HG03520 (cell line): Measurements from ENCODE around the gene GBP4.

ENCODE experiments used
- ATAC-seq: cut with Tn5 transposase; IDR thresholded peaks from one replicate; pipeline ENCODE4 v1.9.1; 2021; ENCODE audit warnings: mild to moderate bottlenecking, moderate library complexity; ENCODE audit not compliant: unreplicated experiment

Gene GBP4

GRCh38 chr1:89172468-89173143 lies 26.1 kb downstream of the GBP4 start:
- no peak for ATAC-seq

DNA sequence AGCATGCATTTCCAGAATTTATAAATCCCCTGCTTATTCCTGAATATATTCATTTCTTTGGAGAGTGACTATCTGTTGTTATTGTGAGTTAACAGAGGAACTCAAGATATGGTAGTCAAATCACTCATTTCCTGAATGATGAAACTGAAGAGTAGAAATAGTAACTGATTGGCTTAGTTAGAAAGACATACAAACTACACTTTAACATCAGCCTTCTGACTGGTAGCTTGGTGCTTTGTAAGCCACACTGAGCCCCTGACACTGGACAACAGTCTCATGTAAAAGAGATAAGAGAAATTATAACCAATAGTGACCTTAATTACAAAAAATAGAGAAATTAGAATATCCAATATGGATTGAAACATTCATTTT lies 27.7 kb downstream of the GBP4 start:
- ATAC-seq, result no peak

DNA sequence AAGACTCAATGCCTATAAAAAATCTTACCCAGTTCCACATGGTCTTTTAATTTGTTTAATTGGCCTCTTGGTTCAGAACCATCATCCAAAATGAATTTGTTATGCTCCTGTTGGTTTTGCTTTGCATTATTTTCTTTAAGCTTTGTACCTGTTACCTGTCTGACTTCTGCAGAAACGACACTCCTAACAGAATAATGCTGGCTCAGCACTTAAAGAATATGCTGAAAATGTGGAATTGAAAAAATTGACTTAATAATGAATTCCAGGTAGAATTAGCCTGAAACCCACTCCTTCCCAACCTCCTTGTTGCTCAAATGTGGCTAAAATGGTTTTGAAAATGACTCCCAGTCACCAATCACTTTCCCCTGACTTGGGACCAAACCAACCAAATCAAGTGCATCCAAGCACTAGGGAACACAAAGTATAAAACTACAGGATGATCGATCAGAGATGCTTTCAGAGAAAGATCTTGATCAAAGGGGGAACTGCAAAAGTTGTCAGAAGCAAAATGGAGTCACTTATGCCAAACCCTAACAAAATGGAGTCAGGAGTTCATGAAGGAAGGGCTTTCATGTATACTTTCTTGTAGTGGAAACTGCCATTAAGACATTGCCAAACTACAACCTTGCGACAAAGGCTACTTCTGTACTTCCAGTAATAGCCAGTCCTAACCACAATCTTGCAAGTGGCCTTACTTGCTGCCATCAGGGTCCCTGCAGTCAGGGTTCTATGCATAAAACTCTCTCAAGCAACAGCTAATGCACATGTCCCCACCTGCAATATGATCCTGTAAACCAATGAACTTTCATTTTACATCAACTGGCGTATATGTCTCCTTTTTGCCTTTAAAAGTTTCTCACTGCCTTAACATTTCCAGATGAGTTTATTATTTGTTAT lies 28.3 kb downstream of the GBP4 start:
- ATAC-seq, result no peak

- no peak for ATAC-seq
These were observed 29.6 kb downstream of the GBP4 start for GRCh38 chr1:89169166-89169565.

DNA sequence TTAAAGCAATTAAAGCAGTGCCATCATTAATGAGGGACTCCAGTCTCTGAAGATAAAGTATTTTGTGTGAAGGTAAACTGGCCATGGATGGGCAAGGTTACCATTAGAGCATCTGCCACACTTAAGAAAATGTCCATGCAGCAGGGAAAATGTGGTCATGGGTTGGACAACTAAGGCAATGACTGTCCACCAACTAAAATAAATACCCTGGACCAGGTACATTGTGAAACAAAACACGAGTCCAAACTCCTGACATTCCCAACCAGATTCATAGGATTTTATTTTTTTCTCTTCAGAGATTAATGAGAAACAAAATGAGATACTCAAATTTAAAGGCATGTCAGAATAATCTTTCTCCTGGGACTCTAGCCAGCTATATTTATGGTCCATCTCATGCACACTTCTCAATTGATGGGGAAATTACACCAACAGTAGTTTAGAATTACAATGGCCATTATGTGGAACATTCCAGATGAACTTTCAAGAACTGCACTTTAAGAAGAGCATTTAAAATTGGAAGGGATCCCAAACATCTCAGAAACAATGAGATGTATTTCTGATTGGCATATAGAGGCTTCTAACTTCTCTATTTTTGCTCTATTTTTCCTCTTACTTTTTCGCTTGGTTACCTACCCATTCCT lies 31.0 kb downstream of the GBP4 start:
- no peak for ATAC-seq

DNA sequence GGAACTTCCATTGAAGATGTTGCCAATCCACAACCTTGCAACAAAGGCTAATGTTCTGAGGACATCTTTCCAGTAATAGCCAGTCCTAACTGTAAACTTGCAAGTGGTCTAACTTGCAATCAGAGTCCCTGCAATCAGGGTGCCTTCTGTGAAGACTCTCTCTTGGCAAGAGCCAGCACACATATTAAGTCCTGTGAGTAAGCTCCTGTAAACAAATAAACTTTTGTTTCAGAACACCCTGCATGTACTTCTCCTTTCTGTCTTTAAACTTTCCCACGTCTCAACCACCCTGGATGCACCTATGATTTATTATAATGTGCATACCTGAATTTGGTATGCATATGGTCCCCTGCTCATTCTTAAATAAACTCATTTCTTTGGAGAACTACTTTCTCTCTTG lies 32.0 kb downstream of the GBP4 start:
- no peak for ATAC-seq

GRCh38 chr1:89165811-89166210 lies 32.9 kb downstream of the GBP4 start:
- ATAC-seq, result no peak

GRCh38 chr1:89151047-89151446 lies 47.7 kb downstream of the GBP4 start:
- no peak for ATAC-seq

DNA sequence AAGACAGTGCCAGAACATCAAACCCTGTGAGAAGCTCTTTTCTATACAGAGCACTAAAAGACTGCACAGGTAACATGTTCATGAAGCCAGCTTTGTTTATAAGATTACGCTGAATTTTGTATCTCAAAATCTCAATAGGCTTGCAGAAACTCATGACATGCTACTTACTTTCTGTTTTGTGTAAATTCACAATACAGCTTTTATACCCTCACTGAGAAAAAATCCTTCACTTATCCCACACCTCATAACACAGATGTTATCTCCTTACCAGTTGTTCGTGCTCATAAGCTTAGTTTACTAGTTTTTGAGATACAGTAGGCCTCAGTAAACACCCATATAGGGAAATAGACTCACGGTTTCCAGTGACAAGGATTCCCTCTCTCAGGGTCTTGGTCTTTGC lies 48.8 kb downstream of the GBP4 start:
- no peak for ATAC-seq

GRCh38 chr1:89149229-89149628 lies 49.5 kb downstream of the GBP4 start:
- no peak for ATAC-seq

- no peak for ATAC-seq
These were observed 50.8 kb downstream of the GBP4 start for GRCh38 chr1:89147678-89148658.

- no peak for ATAC-seq
These were observed 52.0 kb downstream of the GBP4 start for GRCh38 chr1:89146721-89147120.

DNA sequence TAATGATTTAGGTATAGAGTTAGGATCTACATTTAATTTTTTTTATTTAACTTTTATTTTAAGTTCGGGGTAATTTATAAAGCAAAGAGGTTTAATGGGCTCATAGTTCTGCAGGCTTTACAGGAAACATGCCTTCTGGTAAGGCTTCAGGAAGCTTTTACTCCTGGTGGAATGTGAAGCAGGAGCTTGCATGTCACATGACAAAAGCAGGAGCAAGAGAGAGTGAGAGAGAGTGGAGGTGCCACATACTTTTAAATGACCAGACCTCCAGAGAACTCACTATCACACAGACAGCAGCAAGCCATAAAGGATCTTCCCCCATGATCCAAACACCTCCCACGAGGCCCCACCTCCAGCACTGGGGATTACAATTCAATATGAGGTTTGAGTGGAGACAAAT lies 55.3 kb downstream of the GBP4 start:
- no peak for ATAC-seq

DNA sequence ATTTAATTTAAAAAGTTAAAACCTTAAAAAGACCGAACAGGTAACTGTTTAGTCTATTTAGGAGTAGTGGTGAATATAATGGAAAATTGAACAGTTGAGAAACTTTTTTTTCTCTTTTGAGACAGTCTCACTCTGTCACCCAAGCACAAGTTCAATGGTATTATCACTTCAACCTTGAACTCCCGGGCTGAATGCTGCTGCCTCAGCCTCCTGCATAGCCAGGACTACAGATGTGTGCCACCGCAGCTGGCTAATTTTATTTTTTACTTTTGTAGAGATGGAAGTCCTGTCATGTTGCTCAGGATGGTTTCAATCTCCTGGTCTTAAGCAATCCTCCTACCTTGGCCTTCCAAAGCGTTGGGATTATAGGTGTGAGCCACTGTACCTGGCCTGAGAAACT lies 56.6 kb downstream of the GBP4 start:
- ATAC-seq, result no peak

GRCh38 chr1:89133747-89134146 lies 65.0 kb downstream of the GBP4 start:
- no peak for ATAC-seq
